ENCODE measurements around the gene SIDT1. TPM values are rescaled to one million over a fixed set of nuclear protein-coding genes. Genes with fewer than 3 reads are reported as not detected.

Gene SIDT1
- total RNA-seq, 1 experiment from 2014 or later, result not detected

- H3T11ph ChIP-seq (ENCODE audit: low read length), result no peak overlapping the region
- no peak overlapping the region for H4K5ac ChIP-seq (ENCODE audit: insufficient read length, low read depth, low read length)
- no peak overlapping the region for H3K23ac ChIP-seq (ENCODE audit: insufficient read length, low read depth, low read length)
- no peaks in the 10 kb centered on the region for H3K9me3 ChIP-seq (ENCODE audit: control insufficient read depth, low read depth, low read length)
- H2BK120ac ChIP-seq (ENCODE audit: low read depth, low read length, poor library complexity, severe bottlenecking), result no peak overlapping the region
- H2BK5ac ChIP-seq (ENCODE audit: insufficient read length, low read length), result no peak overlapping the region
- no peak overlapping the region for H4K8ac ChIP-seq (replicated peaks; ENCODE audit: insufficient read length, low read depth, low read length)
- TF ChIP-seq CTCF (conservative IDR thresholded peaks at IDR 0.05), result no peak
- no peak overlapping the region for H3K56ac ChIP-seq (ENCODE audit: insufficient read length, low read depth, low read length)
- H3K79me1 ChIP-seq (ENCODE audit: insufficient read depth, low read depth, low read length, poor library complexity, severe bottlenecking), result no peaks in the 10 kb centered on the region
- H2BK20ac ChIP-seq (ENCODE audit: low read depth, low read length, poor library complexity, severe bottlenecking), result no peak overlapping the region
- H3K9ac ChIP-seq (ENCODE audit: extremely low read depth, insufficient read length, low read length), result no peak overlapping the region
- no peak overlapping the region for H3K14ac ChIP-seq (ENCODE audit: insufficient read depth, low read length)
- no peak overlapping the region for H2AFZ ChIP-seq (ENCODE audit: low read length)
- no peak overlapping the region for H3K18ac ChIP-seq (ENCODE audit: insufficient read length, low read depth, low read length)
- H3K4ac ChIP-seq (ENCODE audit: low read depth, low read length), result no peak overlapping the region
- Mint-ChIP-seq H3K27ac (no peak overlapping the region), H3K4me1 (no peaks in the 10 kb centered on the region), H3K27me3 (ENCODE audit: low read depth) (no peaks in the 10 kb centered on the region), H3K36me3 (ENCODE audit: insufficient read depth in 1 of 3, low read depth in 3 of 3) (peaks cover 2 to 22% (median 11%) of the 10 kb centered on the region in 3 experiments; a peak in 6 of 7 replicates), H3K4me3 (no peak overlapping the region), H3K9me3 (no peaks in the 10 kb centered on the region)
- H3K27ac ChIP-seq (ENCODE audit: insufficient read length, low read depth, low read length), result no peak overlapping the region
- no peak overlapping the region for H4K91ac ChIP-seq (ENCODE audit: insufficient read length, low read depth, low read length)
- no peak overlapping the region for H2BK15ac ChIP-seq (ENCODE audit: low read depth, low read length)
- no peaks in the 10 kb centered on the region for H3K23me2 ChIP-seq (ENCODE audit: insufficient read length, low read depth, low read length, poor library complexity, severe bottlenecking)
- WGBS (ENCODE audit: extremely low coverage, insufficient read length, low lambda C conversion rate), result no CpG with 5 or more reads among the region's 1 CpG
- no peak overlapping the region for H2AK5ac ChIP-seq (ENCODE audit: insufficient read length, low read length)
- DNase-seq, result no peak
- H3K4me2 ChIP-seq (ENCODE audit: insufficient read depth, insufficient read length, low read length), result no peak overlapping the region
- no peaks in the 10 kb centered on the region for H3K27me3 ChIP-seq (ENCODE audit: insufficient read depth, low read length)
- no peaks in the 10 kb centered on the region for H3K79me2 ChIP-seq (ENCODE audit: insufficient read depth, low read length)
- H4K20me1 ChIP-seq (ENCODE audit: control insufficient read depth, insufficient read depth, insufficient read length), result no peaks in the 10 kb centered on the region
- H2BK12ac ChIP-seq (ENCODE audit: insufficient read length, low read depth, low read length), result no peak overlapping the region
- no peaks in the 10 kb centered on the region for H3K4me1 ChIP-seq (ENCODE audit: insufficient read depth, low read length)
These were observed 122.0 kb downstream of the SIDT1 start for GRCh38 chr3:113654310-113654709.

Measured in H9 (cell line).